Stimulated activated CD4-positive, alpha-beta T cell treated with anti-CD3 and anti-CD28 coated beads, Interleukin-12 subunit alpha, Interleukin-12 subunit beta, amount 100 ng/mL, for 4 hours (primary cell): ENCODE results near the gene WASF2.
A peak's percentile ranks its signal among the peaks of the same experiment; 100 is the strongest.
"Not testable (repeated sequence)": the region's sequence is repeated elsewhere in the genome, so short reads cannot be mapped to it uniquely, and the experiment has no call there.

ENCODE experiments used
- DNase-seq: peaks from one replicate; pipeline ENCODE4 v3.0.0-alpha.2; 2020

Gene WASF2, protein sequence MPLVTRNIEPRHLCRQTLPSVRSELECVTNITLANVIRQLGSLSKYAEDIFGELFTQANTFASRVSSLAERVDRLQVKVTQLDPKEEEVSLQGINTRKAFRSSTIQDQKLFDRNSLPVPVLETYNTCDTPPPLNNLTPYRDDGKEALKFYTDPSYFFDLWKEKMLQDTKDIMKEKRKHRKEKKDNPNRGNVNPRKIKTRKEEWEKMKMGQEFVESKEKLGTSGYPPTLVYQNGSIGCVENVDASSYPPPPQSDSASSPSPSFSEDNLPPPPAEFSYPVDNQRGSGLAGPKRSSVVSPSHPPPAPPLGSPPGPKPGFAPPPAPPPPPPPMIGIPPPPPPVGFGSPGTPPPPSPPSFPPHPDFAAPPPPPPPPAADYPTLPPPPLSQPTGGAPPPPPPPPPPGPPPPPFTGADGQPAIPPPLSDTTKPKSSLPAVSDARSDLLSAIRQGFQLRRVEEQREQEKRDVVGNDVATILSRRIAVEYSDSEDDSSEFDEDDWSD

DNA sequence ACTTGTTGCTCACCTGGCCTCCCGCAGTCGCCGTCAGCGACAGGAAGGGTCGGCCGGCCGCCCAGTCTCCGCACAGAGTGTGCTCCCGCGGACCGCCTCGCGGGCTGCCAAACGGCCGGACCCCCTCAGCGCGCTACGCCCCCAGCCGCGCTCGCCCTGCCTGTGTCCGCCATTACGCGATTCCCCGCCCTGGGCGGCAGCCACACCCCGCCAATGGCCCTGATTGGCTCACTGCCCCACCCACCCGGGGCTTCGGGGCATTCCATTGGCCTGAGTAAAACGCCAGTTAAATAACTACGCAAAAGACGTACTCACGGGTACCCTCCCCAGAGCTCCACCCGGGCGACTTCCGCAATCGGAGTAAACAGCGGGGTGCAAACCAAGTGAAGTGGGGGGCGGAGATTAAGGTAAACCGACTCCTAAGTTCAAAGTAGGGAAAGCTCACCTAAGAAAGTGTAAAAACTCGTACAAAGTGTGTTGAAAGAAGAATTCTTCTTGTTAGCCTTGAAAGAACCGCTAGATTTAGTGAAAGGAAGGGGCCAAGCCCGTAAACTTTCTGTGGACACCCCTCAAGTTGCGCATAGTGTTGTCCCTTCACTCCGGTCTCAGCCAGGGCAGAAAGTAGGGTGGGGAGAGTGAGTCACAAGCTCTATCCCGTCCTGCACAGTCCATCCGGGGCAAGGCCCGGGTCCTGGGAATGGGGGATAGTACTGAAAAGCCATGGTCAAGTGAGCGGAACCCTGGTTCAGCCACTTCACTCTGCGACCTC lies at the start of gene WASF2:
Gene WASF2, minus strand, starts transcription at position 195 of the 769 bp plus-strand sequence. CDS start 61,277 bp downstream, outside the sequence.
- peak; percentile 92 for DNase-seq

DNA sequence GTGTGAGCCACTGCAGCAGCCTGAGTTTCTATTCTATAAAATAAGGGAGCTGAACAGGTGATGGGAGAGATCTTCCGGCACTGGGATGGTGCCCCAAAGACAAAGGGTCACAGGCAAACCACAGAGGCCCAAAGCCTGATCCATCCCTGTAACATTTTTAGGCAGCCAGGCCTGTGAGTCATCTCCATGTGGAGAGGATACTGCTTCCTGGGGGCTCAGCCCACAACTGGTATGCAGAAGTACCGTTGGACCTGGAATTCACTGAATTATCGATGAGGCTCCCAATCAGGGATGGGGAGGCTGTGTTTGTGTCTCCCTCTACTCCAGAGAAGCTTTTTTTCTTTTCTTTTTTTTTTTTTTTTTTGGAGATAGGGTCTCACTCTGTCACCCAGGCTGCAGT lies 48.8 kb upstream of the WASF2 start:
- DNase-seq, result no peak

DNA sequence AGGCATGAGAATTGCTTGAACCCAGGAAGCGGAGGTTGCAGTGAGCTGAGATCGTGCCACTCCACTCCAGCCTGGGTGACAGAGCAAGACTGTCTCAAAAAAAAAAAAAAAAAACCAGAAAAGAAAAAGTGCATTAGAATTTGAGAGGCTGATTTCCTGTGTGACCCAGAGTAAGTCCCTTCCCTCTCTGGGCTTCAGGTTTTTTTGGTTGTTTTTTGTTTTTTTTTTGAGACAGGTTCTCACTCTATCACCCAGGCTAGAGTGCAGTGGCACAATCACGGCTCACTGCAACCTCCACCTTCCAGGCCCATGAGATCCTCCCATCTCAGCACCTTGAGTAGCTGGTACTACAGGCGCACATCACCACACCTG lies 48.3 kb upstream of the WASF2 start:
- DNase-seq, result not testable (repeated sequence)

DNA sequence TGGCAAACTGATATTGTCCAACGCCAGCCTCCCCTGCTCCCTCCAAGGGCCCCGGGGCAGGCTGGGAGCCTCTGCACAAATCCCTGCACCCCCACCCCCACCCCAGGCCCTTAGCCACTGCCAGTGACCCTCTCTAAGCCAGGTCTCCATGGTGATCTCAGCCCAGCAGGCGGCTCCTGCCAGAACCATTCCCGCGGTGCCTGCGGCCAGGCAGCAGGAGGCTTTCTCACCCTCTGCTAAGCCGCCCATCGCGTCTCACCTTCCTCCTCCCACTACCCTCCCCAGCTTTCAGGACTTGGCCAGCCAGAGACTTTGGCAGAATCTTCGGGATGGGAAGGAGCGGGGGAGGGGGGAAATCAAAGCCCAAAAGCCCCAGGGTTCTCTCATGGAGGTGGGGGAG lies 46.8 kb upstream of the WASF2 start:
- DNase-seq, result no peak

DNA sequence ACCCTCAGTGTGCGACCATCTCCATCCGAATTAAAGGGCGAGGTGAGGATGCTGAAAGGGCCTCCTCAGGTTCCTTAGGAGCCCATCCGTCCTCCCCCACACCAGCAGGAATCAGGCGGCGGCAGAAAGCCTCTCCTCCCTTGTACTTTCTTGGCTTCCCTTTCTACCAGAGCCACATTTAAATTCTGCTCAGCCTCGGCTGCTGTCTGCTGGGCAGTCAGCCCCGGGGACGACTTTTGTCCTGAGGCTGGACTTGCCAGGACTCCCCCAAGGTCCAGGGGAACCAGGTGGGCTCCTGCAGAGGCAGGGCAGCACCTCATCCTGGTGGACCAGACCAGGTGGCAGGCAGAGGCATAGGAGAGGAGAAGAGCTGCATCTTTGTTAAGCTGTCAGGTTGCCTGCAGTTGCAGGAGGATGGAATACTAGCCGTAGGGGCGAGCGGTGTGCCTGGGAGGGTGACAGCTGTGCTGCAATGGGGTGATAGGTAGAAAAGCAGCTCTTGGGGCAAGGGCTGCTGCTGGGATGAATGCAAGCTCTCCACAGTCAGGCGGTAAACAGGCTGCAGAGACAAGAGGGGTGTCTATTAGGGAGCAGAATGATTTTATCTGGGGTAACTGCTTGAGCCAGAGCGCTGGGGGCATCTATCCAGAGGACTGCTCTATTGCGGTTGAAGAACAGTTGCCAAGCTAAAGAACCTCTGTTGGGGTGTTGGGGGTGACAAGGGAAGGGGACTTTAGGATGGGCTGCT lies 46.2 kb upstream of the WASF2 start:
- DNase-seq, result no peak

DNA sequence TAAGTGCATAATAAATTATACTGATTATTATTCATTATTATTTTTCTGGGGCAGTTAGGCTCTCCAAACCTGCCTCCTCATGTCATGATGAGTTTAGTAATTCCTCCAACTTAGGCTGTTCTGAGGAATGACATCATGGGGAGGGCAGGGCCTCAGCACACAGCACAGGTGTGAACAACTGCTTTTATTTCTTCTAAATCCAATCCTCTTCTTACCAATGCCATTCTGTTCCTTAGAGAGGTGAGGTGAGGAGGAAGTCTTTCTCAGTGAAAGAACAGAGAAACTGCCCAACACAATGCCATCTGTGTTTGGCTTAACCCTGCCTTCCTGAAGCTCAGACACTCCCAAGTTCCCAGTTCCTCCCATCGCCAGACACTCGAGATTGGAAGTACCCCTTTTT lies 45.4 kb upstream of the WASF2 start:
- DNase-seq, result no peak

DNA sequence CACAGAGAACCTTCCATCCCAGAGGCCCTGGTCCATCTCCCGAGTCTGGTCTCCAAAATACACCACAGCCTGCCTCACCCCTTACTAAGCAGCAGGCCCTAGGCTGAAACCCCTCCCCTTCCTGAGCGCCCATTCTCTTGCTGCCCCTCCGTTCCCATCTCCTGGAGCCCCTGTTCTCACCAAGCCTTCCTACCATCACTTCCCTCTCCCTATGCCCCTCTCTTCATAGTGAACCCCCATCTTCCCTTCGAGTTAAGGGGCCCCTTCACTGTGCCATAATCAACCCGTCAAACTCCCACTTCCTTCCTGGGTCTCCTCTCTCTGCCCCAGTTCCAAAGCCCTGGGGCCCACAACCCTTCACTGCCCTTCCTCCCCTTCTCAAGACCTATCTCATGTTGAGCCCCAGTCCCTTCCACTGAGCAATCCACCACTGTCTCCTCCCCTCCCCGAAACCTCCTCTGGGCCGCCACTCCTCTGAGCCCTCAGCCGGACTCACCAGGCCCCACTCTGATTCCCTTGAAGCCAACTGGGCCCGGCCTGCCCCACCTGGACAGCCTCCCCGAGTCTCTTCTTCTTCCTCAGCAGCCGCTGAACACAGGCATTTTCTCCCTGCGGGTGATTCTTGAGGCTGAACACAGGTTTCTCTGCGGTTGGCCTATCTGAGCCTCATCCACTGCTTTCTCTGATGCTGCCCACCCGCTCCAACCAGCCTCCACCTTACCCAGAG lies 42.2 kb upstream of the WASF2 start:
- DNase-seq, result no peak

DNA sequence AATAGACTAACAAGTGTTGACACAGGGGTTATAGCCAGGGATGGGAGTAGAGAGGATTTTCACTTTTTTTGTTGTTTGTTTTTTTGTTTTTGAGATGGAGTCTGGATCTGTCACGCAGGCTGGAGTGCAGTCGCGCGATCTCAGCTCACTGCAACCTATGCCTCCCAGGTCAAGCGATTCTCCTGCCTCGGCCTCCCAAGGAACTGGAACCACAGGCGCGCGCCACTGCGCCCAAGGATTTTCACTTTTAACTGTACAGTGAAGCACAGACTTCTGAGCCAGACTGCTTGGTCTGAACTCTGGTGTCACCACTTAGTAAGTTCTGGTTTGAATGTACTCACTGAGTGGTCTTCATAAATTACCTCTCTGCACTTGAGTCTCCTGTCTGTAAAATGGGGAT lies 40.2 kb upstream of the WASF2 start:
- DNase-seq, result no peak

DNA sequence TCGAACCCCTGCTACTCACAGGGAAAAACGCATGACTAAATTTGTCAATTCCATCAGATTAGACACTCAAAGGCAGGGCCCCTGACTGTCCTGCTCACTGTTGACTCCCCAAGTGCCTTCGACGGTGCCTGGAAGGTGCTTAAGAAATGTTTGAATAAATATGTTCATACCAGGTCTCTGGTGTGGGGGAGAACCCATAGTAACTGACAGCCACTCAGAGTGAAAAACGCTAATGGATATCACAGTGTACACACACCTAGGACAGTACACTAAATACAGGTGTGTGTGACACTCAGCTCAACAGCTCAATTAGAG lies 39.7 kb upstream of the WASF2 start:
- DNase-seq, result no peak

DNA sequence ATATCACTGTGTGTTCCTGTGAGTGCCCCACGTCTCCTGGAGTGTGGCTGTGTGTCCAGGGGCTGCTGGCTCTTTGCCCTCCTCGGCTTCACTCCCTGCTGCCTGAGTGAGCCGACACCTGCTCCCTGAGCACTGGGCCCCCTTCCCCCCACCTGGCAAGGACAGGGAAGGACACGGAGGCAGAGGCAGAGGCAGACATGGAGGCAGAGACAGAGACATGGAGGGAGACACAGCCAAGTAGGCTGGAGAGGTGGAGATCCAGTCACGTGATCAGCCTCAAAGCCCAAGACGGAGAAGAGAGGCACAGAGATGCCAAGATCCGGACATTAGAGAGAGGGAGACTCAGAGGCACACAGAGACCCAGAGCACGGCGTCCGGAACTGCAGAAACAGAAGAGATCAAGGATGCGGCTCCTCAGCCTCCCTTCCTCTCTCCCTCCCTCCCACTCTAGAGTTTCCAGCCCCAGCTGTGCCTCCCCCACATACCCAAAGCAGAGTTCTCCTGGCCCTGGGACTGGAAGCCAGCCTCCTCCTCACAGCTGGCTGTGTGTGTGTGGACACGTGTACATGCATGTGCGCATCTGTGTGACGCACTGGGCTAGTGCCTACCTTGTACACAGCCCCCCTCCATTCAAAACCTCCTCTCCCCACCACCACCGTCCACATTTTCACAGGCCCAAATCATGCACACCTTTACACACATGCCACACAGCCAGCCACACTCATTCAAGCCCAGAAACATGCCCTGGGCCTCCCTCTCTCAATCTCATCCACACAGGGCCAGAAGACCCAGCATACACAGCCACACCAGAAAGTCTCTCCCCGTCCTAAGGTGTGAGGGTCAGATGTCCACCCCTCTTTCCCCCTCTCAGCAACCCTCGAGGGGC lies 39.1 kb upstream of the WASF2 start:
- no peak for DNase-seq

DNA sequence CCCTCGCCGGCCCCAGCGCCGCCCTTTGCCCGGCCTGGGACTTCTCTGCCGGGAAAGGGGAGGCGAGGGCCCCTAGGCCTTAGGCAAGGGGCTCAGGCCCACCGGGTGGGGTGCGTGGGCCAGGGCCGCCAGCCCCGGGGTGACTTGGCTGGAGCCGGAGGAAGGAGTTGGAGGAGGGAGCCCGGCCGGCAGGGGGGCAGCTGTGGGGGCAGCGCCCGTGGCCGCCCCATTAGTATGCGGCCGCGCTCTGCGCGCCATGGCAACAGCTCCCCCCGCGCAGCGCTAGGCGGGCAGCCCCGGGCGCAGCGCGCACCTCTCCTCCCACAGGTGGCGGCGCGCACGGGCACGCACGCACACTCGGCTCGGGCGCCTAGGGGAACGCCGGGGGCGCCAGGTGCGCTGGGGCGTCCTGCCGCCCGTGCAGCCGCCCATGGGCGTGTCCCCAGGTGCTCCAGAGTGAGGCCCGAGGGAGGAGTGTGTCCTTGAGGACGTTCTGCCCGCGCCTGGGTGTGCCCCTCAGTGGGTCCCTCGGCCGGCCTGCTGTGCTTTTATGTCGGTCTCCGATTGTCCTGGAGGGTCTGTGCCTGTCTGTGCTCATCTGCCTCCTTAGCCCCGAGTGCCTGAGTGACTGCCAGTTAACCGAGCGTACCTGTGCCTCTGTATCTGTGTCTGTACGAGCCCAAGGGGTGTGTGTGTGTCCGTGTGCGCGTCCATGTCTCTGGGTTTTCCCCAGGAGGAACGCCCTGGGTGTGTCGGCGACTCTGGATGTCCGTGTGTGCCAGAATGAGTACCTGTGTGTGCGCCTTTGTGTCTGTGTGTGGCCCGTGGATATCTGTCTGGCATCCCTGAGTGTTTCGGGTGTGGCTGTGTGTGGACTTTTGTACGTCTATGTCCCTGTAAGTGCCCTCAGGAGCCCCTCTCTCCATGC lies 38.2 kb upstream of the WASF2 start:
- peak; percentile 56 for DNase-seq

DNA sequence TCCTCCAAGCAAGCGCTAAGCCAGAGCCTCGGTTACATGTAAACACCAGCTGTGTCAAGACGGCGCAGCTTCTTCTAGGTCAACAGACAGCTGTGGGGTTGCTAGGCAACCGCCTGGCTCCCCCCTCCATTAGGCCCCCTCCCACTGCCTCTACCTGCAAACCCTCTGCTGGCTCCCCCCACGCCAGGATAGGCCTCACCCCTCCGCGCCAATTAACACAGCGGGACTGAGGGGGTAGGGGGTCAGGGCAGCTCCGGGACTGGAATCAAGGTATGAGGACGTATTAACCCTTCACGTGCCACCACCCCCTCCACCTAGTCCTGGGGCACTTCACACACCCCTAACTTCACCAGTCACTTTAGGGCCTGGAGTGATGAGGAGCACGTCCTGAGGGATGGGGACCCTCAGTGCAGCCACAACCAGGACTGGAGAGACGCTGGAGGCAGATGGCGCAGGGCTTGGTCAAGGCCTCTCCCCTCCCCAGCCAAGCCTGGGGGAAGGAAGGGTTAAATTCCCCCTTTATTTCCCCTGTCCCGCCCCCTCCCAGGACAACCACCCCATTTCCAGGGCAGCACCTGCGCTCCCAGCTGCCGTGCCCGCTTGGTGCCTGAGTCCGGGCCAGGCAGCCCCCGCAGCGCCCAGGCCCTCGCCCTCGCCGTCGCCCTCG lies 37.4 kb upstream of the WASF2 start:
- no peak for DNase-seq

DNA sequence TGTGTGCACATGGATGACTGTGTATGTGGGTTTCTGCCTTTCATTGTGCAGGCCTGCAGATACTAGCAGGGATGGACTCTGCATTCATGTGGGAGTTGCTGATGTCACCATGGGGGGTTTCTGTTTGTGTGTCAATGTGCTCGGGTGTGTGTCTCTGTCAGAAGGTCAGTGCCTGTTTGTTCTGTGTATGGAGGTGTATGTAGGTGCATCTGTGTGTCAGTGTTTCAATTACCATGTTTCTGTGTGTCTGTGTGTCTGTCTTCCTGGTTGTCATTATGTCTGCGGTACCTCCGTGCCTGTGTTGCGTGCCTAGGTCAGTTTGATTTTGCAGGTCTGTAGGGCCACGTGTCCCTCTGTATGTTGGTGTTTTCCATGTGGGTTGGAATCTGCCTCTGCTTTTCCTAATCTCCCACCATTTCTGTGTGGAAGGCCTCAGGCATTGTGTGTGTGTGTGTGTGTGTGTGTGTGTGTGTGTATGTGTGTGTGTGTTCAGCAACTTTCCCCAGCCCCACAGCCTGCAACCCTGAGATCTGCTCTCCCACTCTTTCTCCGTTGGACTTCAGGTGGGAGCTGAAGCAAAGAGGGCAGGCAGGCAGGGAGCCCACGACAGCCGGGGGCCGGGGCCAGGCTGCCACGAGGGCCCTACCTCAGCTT lies 36.7 kb upstream of the WASF2 start:
- no peak for DNase-seq

DNA sequence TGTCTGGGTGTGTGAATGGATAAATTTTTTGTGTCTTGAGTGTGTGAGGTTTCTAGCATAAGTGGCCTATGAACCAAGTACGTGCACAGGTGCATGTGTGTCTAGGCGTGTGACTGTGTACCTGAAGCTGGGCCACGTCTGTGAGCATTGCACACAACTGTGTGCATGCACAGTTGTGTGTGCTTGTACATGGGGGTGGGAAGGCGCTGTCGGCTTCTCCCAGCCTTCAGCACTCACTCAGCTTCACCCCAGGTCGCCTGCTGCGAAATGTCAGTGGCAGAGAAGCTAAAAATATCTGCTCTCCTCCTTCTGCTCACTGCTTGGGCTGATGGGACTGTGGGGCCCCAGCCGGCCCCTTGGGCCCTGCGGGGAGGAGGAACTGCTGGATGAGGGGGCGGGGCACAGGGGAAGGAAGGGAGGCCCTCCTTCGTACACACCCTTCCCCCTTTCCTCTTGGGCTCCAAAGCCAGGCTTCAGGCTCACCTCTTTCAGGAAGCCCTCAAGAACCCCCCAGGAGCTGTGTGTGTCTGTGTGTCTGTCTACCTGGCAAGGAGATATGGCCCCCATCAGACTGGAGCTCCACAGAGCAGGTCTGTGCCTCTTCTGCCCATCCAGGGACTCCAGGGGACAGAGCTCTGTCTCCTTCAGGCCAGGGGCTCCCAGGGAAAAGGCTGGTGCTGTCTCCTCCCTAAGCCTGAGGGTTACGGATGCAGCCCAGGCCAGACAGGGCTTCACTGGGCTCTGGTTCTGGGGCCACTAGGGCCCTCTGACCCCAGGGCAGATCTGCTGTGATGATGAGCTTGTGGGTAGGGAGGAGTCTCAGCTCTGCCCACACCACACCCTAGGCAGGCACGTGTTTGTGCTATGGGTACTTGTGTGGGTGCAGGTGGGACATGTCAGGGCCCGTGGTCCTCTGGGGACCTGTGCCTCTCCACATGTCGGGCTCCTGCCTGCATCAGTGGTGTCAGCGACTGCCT lies 35.6 kb upstream of the WASF2 start:
- peak; percentile 50 for DNase-seq

DNA sequence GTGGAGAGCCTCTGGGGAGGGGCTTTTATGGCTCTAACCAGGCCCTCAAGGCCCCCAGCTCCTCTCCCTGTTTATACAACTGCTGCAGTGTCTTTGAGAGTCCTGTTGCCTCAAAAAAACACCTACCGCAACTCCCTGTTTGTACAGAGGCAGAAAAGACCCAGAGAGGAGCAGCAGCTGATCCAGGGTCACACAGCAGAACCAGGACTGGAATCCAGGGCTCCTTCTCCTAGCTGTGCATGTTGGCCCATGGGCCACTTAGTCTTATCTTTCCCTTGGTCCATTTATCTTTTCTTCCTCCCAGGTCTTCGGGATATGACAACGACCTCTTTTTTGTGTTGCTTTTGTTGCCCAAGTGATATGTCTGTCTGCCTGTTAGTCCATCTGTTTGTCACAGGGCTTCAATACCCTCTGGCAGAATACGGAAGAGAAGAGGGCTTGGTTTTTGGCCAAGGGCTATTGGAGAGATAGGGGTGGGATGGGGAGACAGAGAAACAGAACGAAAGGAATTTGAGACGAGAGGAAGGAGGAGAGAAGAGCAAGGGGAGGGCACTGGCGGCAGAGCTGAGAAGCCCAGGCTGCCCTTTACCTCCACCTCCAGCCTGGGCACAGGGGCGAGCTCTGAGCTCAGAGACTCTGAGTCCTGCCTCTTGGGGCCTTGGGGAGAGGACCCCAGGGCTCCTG lies 33.5 kb upstream of the WASF2 start:
- DNase-seq, result no peak

DNA sequence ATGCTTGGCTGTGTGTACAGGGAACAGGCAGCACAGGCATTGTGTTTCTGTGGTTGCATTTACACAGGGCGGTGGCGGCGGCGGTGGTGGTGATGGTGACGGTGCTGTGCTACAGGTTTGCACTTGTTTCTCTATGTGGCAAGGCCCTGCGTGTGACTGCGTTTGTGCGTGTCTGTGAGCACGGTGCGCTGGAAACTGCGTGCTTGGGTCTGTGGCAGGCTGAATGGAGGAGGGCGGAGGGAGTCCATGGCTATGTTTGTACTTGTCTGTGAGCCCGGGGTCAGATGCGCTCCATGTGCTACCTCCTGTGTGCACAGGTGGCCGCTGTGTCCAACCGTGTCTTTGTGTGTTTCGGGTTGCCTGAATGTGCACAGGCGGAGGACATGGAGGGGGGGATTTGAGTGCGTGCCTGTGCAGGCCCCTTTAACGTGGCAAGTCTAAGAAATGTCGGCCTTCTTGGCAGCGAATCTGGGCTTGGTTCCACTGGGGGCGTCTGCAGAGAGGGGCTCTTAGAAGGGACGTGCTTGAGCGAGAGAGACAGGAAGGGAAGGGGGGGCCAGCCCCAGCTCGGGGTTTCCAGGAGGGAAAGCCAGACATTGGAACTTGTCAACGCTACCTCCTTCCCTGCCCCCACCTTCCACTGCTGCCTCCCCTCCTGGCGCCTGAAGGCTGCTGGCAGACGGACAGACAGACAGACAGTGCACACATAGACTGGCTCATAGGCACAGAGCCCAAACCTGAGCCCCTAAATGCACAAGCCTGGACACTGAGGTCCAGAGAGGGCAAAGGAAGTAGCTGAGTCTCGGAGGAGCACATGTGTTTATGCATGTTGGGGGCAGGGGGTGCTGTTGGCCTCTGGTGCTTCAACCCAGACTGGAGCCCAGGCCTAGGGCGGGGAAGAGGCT lies 32.7 kb upstream of the WASF2 start:
- peak; percentile 54 for DNase-seq
